M059J (cell line): ENCODE results near the gene SPEM3. TPM values are rescaled to one million over a fixed set of nuclear protein-coding genes. Genes with fewer than 3 reads are reported as not detected.
"Not testable (repeated sequence)": the region's sequence is repeated elsewhere in the genome, so short reads cannot be mapped to it uniquely, and the experiment has no call there.

Experiments used
- DNase-seq: peaks from one replicate; pipeline ENCODE4 v3.0.0-alpha.2; 2012; ENCODE audit warnings: low read depth
- total RNA-seq: library from RNA; depleted of rRNA; stranded (reverse); fragments of >200 nt; shearing (Covaris generic); gene quantifications from 2 replicates; pipeline ENCODE4 v1.2.3, GENCODE V29; 2014; rRNA removed

SPEM3 gene
- total RNA-seq, 1 experiment from 2014 or later: not detected

- DNase-seq: no peak
Measured at GRCh38 chr17:7471729-7472128, 43.1 kb downstream of the SPEM3 start.

GRCh38 chr17:7474767-7475166 is 46.1 kb downstream of the SPEM3 start:
- not testable (repeated sequence) for DNase-seq

GRCh38 chr17:7475764-7476422 is 47.2 kb downstream of the SPEM3 start:
- DNase-seq: no peak

- peak; percentile 84 for DNase-seq
Measured at GRCh38 chr17:7476494-7476893, 47.8 kb downstream of the SPEM3 start.

- DNase-seq: no peak
Measured at GRCh38 chr17:7476951-7477350, 48.3 kb downstream of the SPEM3 start.

GRCh38 chr17:7477392-7478275 is 49.0 kb downstream of the SPEM3 start:
- peak; percentile 22 for DNase-seq

- peak; percentile 25 for DNase-seq
Measured at GRCh38 chr17:7478276-7479212, 49.9 kb downstream of the SPEM3 start.

- DNase-seq: peak; percentile 37
Measured at GRCh38 chr17:7479213-7480088, 50.8 kb downstream of the SPEM3 start, which contains the start of gene ZBTB4. ZBTB4 (minus strand) TSS chr17:7479631; CDS start chr17:7466801, 12,830 bp downstream.

- no peak for DNase-seq
Measured at GRCh38 chr17:7480089-7480384, 51.4 kb downstream of the SPEM3 start.

GRCh38 chr17:7481275-7481674 is 52.6 kb downstream of the SPEM3 start, which contains the start of gene SLC35G6:
SLC35G6 (plus strand) TSS chr17:7481446; CDS start chr17:7481517, 71 bp downstream.
- not testable (repeated sequence) for DNase-seq

GRCh38 chr17:7481842-7482741 is 53.4 kb downstream of the SPEM3 start:
- DNase-seq: not testable (repeated sequence)

Other genes starting within 250 kb of the SPEM3 start
- gene ASGR1, start 249.5 kb upstream of the SPEM3 start, total RNA-seq: not detected in 2 replicates
- 4.7 and 7.8 TPM in 2 replicates for gene DLG4, start 209.0 kb upstream of the SPEM3 start, total RNA-seq
- 294 and 491 TPM in 2 replicates for gene ACADVL, start 208.9 kb upstream of the SPEM3 start, total RNA-seq
- 23.9 and 39.1 TPM in 2 replicates for gene DVL2, start 194.3 kb upstream of the SPEM3 start, total RNA-seq
- gene PHF23, start 189.4 kb upstream of the SPEM3 start, total RNA-seq: 49.6 and 53.3 TPM in 2 replicates
- gene GABARAP, start 186.4 kb upstream of the SPEM3 start, total RNA-seq: 575 and 595 TPM in 2 replicates
- gene CTDNEP1, start 177.1 kb upstream of the SPEM3 start, total RNA-seq: 38.4 and 42.6 TPM in 2 replicates
- gene ELP5, start 176.6 kb upstream of the SPEM3 start, total RNA-seq: 75.1 and 75.3 TPM in 2 replicates
- gene CLDN7, start 166.4 kb upstream of the SPEM3 start, total RNA-seq: 0.10 and 2.4 TPM in 2 replicates
- gene SLC2A4, start 147.1 kb upstream of the SPEM3 start, total RNA-seq: 0.44 TPM in 1 of 2 replicates, not detected in the other
- 0.39 and 0.79 TPM in 2 replicates for gene YBX2, start 134.2 kb upstream of the SPEM3 start, total RNA-seq
- 428 and 432 TPM in 2 replicates for gene EIF5A, start 121.2 kb upstream of the SPEM3 start, total RNA-seq
- 94.3 and 118 TPM in 2 replicates for gene GPS2, start 113.5 kb upstream of the SPEM3 start, total RNA-seq
- gene NEURL4, start 99.5 kb upstream of the SPEM3 start, total RNA-seq: 3.6 and 8.0 TPM in 2 replicates
- not detected in 2 replicates for gene ACAP1, start 92.3 kb upstream of the SPEM3 start, total RNA-seq
- gene KCTD11, start 76.7 kb upstream of the SPEM3 start, total RNA-seq: 3.5 and 7.1 TPM in 2 replicates
- not detected in 2 replicates for gene TMEM95, start 73.7 kb upstream of the SPEM3 start, total RNA-seq
- 0.62 and 0.67 TPM in 2 replicates for gene TNK1, start 47.8 kb upstream of the SPEM3 start, total RNA-seq
- 17.0 and 29.2 TPM in 2 replicates for gene PLSCR3, start 34.3 kb upstream of the SPEM3 start, total RNA-seq
- 122 and 146 TPM in 2 replicates for gene TMEM256, start 24.8 kb upstream of the SPEM3 start, total RNA-seq
- 8.9 and 16.5 TPM in 2 replicates for gene NLGN2, start 21.0 kb upstream of the SPEM3 start, total RNA-seq
- gene SPEM1, start 8.5 kb upstream of the SPEM3 start, total RNA-seq: not detected in 2 replicates
- not detected in 2 replicates for gene SPEM2, start 3.2 kb upstream of the SPEM3 start, total RNA-seq
- 5.3 and 10.0 TPM in 2 replicates for gene TMEM102, start 6.6 kb downstream of the SPEM3 start, total RNA-seq
- gene FGF11, start 10.7 kb downstream of the SPEM3 start, total RNA-seq: 3.7 and 5.0 TPM in 2 replicates
- 10.7 and 16.6 TPM in 2 replicates for gene CHRNB1, start 16.2 kb downstream of the SPEM3 start, total RNA-seq
- 13.9 and 26.7 TPM in 2 replicates for gene ZBTB4, start 50.8 kb downstream of the SPEM3 start, total RNA-seq
- gene SLC35G6, start 52.6 kb downstream of the SPEM3 start, total RNA-seq: not detected in 2 replicates
- 15.2 and 26.1 TPM in 2 replicates for gene POLR2A, start 55.5 kb downstream of the SPEM3 start, total RNA-seq
- gene TNFSF12, start 120.2 kb downstream of the SPEM3 start, total RNA-seq: 13.3 and 20.3 TPM in 2 replicates
- gene TNFSF13, start 129.9 kb downstream of the SPEM3 start, total RNA-seq: 3.2 and 4.2 TPM in 2 replicates
- gene SENP3, start 133.1 kb downstream of the SPEM3 start, total RNA-seq: 75.1 and 88.2 TPM in 2 replicates
- gene CD68, start 150.8 kb downstream of the SPEM3 start, total RNA-seq: 120 and 147 TPM in 2 replicates
- gene MPDU1, start 155.0 kb downstream of the SPEM3 start, total RNA-seq: 216 and 398 TPM in 2 replicates
- not detected in 2 replicates for gene SOX15, start 161.2 kb downstream of the SPEM3 start, total RNA-seq
- gene FXR2, start 186.0 kb downstream of the SPEM3 start, total RNA-seq: 28.3 and 51.7 TPM in 2 replicates
- gene SAT2, start 199.0 kb downstream of the SPEM3 start, total RNA-seq: 36.3 and 37.4 TPM in 2 replicates
- gene SHBG, start 201.3 kb downstream of the SPEM3 start, total RNA-seq: not detected in 2 replicates
- 0.10 TPM in 1 of 2 replicates, not detected in the other for gene ATP1B2, start 222.1 kb downstream of the SPEM3 start, total RNA-seq